Ovary (tissue), 3 donors: Measurements from ENCODE around the gene ACSS1.

ENCODE experiments used
- EP300 ChIP-seq: sonication (generic); formaldehyde crosslinking; IDR thresholded peaks from one replicate; pipeline ENCODE4 v1.6.1; 2017; ENCODE audit warnings: antibody characterized with exemption
- POLR2A ChIP-seq: fragments of 450-650 bp; IDR thresholded peaks from one replicate; pipeline ENCODE4 v1.6.1; 2017; ENCODE audit warnings: antibody characterized with exemption, mild to moderate bottlenecking, moderate library complexity
- TF ChIP-seq, protein P1 (sequence below), 3 donors: fragments of 450-650 bp in 2 of 3; fragments of 200-600 bp in 1 of 3; IDR thresholded peaks; one replicate each; pipeline versions ENCODE4 v1.5.1 to v1.8.0; 2016 to 2022; ENCODE audit warnings: antibody characterized with exemption in 3 of 3, mild to moderate bottlenecking in 1 of 3
- donor health status: DM: no; HTN: no; CAD: no.

DNA sequence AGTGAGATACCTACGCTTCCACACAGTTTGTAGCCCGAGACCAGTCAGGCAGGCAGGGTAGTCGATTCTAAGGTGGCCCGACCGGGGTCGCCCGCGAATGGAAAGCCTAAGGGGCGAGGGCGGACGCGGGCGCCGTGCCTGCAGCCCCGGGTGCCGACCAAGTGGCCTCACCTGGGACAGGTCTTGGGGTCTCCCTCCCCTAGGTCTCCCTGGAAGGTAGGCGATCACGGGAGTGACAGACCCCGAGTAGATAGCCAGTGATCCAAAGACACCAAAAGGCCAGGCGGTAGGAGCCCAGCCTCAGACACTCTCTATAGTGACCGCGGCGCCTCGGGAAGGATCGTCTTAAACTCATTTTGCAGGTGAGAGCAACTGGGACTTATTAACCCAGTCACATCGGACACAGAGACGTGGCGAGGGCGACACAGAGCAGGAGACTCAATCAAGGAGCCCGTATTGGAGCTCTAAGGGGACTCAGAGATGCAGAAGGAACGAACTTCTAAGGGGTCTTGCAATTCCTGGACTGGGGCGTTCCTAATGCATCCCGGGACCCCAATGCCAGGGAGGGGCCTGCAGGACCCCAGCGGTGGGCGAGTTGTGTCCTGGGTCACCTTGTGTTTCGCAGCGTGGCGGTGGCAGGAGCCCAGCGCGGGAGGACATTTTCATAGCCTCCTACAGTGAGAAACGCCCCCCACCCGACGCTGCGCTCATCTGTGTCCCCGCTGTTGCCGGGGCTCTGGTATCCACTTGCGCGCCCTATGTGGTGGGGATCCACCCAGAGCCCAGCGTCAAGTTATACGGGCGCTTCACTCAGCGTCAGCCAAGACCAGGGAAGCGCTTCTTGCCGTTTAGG, 26.1 kb upstream of the ACSS1 start:
- TF ChIP-seq POLR2A (no peak), EP300 (no peak)
- TF ChIP-seq, protein P1, sequence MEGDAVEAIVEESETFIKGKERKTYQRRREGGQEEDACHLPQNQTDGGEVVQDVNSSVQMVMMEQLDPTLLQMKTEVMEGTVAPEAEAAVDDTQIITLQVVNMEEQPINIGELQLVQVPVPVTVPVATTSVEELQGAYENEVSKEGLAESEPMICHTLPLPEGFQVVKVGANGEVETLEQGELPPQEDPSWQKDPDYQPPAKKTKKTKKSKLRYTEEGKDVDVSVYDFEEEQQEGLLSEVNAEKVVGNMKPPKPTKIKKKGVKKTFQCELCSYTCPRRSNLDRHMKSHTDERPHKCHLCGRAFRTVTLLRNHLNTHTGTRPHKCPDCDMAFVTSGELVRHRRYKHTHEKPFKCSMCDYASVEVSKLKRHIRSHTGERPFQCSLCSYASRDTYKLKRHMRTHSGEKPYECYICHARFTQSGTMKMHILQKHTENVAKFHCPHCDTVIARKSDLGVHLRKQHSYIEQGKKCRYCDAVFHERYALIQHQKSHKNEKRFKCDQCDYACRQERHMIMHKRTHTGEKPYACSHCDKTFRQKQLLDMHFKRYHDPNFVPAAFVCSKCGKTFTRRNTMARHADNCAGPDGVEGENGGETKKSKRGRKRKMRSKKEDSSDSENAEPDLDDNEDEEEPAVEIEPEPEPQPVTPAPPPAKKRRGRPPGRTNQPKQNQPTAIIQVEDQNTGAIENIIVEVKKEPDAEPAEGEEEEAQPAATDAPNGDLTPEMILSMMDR (IDR thresholded peaks at IDR 0.05): no peak
